Measurements from ENCODE around the gene RASD2. TPM values are rescaled to one million over a fixed set of nuclear protein-coding genes. Genes with fewer than 3 reads are reported as not detected.
"Not testable (repeated sequence)": the region's sequence is repeated elsewhere in the genome, so short reads cannot be mapped to it uniquely, and the experiment has no call there.

The RASD2 gene, protein sequence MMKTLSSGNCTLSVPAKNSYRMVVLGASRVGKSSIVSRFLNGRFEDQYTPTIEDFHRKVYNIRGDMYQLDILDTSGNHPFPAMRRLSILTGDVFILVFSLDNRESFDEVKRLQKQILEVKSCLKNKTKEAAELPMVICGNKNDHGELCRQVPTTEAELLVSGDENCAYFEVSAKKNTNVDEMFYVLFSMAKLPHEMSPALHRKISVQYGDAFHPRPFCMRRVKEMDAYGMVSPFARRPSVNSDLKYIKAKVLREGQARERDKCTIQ
- 1 to 10 TPM in 3 of 4 donors, under 1 TPM in 1; 0.54 to 3.7 (median 1.7) TPM for polyA plus RNA-seq
- long read RNA-seq, donor 1, partial matches to known transcripts, result 0 of 1 reads
- long read RNA-seq, donor 1, other reads (novel, unspliced or antisense), result 0 of 1 reads
- long read RNA-seq, donor 2, partial matches to known transcripts, result 0 of 1 reads
- long read RNA-seq, donor 2, other reads (novel, unspliced or antisense), result 0 of 1 reads
- long read RNA-seq, donor 3, result 0 reads
- long read RNA-seq, donor 4, result 0 reads
- long read RNA-seq, donor 5, result 0 reads
- long read RNA-seq, donor 6, result 0 reads
- long read RNA-seq, donor 7, transcript RASD2-201 (3 exons, 3,412 nt), result major isoform, 12 of 12 reads
- long read RNA-seq, donor 7, partial matches to known transcripts, result 0 of 12 reads
- long read RNA-seq, donor 7, other reads (novel, unspliced or antisense), result 0 of 12 reads
- long read RNA-seq, donor 8, result 0 reads
- long read RNA-seq, donor 9, result 0 reads
- long read RNA-seq, donor 10, partial matches to known transcripts, result 0 of 1 reads
- long read RNA-seq, donor 10, other reads (novel, unspliced or antisense), result 0 of 1 reads

- DNase-seq, result peak; percentile 33 to 66
- no peaks in the 10 kb centered on the region for H3K9me3 ChIP-seq (ENCODE audit: control insufficient read depth in 2 of 2, insufficient read depth in 1 of 2, low read depth in 1 of 2, low read length in 1 of 2)
- peak within 1 kb of the TSS in 1 of 3 donors; percentile 12 for H3K27ac ChIP-seq (ENCODE audit: low read depth in 1 of 3, low read length in 2 of 3)
- 1 to 3% (median 1%) methylated on average over 34 to 49 of the region's 49 CpGs for WGBS, 3 donors
- H3K27me3 ChIP-seq (ENCODE audit: control insufficient read depth in 3 of 3, insufficient read depth in 3 of 3, low read length in 3 of 3), result peaks cover 4 to 53% (median 8%) of the 10 kb centered on the region in 3 donors
- no peaks in the 10 kb centered on the region for H3K36me3 ChIP-seq (ENCODE audit: control insufficient read depth in 3 of 3, insufficient read depth in 2 of 3, low read depth in 1 of 3, low read length in 3 of 3)
- H3K4me3 ChIP-seq (ENCODE audit: low read depth in 1 of 3, low read length in 3 of 3), result peak within 1 kb of the TSS; percentile 49
- FAIRE-seq, result no peak
- peaks cover 0 to 17% (median 0%) of the 10 kb centered on the region in 3 donors for H3K4me1 ChIP-seq (ENCODE audit: control insufficient read depth in 3 of 3, insufficient read depth in 2 of 3, low read depth in 1 of 3, low read length in 2 of 3)
These were observed at the start of gene RASD2 for GRCh38 chr22:35540595-35541253. TSS of gene RASD2 (plus strand) at chr22:35540831. CDS start at chr22:35546810, 5,979 bp downstream.

DNA sequence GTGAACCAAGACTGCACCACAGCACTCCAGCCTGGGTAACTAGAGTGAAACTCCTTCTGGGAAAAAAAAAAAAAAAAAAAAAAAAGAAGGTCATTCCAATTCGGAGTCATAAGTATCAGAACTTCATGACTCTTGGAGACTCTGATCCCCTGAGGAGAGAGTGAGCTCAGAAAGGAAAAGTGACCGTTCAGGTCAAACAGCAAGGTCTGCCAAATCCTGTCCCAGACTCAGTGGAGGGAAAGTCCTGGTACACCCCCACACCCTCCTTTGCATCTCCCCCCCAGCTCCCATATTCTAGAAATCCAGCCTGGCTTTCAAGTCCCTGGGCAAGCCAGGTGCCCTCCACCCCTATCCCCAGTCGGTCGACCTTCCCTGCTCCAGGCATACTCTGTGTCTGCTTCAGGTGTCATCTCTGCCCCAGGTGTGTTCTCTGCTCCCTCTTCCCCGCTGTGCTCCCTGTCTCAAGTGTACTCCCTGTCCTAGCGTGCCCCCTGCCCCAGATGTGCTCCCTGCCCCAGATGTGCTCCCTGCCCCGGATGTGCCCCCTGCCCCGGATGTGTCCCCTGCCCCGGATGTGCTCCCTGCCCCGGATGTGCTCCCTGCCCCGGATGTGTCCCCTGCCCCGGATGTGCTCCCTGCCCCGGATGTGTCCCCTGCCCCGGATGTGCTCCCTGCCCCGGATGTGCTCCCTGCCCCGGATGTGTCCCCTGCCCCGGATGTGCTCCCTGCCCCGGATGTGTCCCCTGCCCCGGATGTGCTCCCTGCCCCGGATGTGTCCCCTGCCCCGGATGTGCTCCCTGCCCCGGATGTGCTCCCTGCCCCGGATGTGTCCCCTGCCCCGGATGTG lies 49.3 kb upstream of the RASD2 start:
- WGBS, 3 donors, result 81 to 87% (median 81%) methylated on average over 13 to 21 of the region's 24 CpGs
- DNase-seq; H3K4me3 ChIP-seq (ENCODE audit: low read depth in 1 of 3, low read length in 3 of 3); H3K9me3 ChIP-seq (ENCODE audit: control insufficient read depth in 2 of 2, insufficient read depth in 1 of 2, low read depth in 1 of 2, low read length in 1 of 2); FAIRE-seq; H3K27ac ChIP-seq (ENCODE audit: low read depth in 1 of 3, low read length in 2 of 3); H3K27me3 ChIP-seq (ENCODE audit: control insufficient read depth in 3 of 3, insufficient read depth in 3 of 3, low read length in 3 of 3); H3K4me1 ChIP-seq (ENCODE audit: control insufficient read depth in 3 of 3, insufficient read depth in 2 of 3, low read depth in 1 of 3, low read length in 2 of 3); H3K36me3 ChIP-seq (ENCODE audit: control insufficient read depth in 3 of 3, insufficient read depth in 2 of 3, low read depth in 1 of 3, low read length in 3 of 3): not testable (repeated sequence)

DNA sequence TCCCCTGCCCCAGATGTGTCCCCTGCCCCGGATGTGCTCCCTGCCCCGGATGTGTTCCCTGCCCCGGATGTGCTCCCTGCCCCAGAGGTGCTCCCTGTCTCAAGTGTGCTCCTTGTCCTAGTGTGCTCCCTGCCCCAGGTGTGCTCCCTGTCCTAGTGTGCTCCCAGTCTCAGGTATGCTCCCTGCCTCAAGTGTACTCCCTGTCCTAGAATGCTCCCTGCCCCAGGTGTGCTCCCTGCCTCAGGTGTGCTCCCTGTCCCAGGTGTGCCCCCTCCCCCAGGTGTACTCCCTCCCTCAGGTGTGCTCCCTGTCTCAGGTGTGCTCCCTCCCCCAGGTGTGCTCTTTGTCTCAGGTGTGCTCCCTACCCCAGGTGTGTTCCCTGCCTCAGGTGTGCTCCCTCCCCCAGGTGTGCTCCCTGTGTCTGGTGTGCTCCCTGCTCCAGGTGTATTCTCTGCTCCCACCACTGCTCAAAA lies 48.7 kb upstream of the RASD2 start:
- DNase-seq (no peak), FAIRE-seq (no peak)
- H3K27me3 ChIP-seq (ENCODE audit: control insufficient read depth in 3 of 3, insufficient read depth in 3 of 3, low read length in 3 of 3), result peaks cover 0 to 5% (median 0%) of the 10 kb centered on the region in 3 donors
- H3K36me3 ChIP-seq (ENCODE audit: control insufficient read depth in 3 of 3, insufficient read depth in 2 of 3, low read depth in 1 of 3, low read length in 3 of 3), result no peaks in the 10 kb centered on the region
- no peak overlapping the region for H3K27ac ChIP-seq (ENCODE audit: low read depth in 1 of 3, low read length in 2 of 3)
- H3K9me3 ChIP-seq (ENCODE audit: control insufficient read depth in 2 of 2, insufficient read depth in 1 of 2, low read depth in 1 of 2, low read length in 1 of 2), result no peaks in the 10 kb centered on the region
- WGBS, 3 donors, result 68 to 84% (median 83%) methylated on average over 3 of the region's 3 CpGs
- no peak overlapping the region for H3K4me3 ChIP-seq (ENCODE audit: low read depth in 1 of 3, low read length in 3 of 3)
- H3K4me1 ChIP-seq (ENCODE audit: control insufficient read depth in 3 of 3, insufficient read depth in 2 of 3, low read depth in 1 of 3, low read length in 2 of 3), result no peaks in the 10 kb centered on the region

GRCh38 chr22:35493074-35493473 lies 47.6 kb upstream of the RASD2 start:
- H3K9me3 ChIP-seq (ENCODE audit: control insufficient read depth in 2 of 2, insufficient read depth in 1 of 2, low read depth in 1 of 2, low read length in 1 of 2), result no peaks in the 10 kb centered on the region
- H3K4me1 ChIP-seq (ENCODE audit: control insufficient read depth in 3 of 3, insufficient read depth in 2 of 3, low read depth in 1 of 3, low read length in 2 of 3), result no peaks in the 10 kb centered on the region
- peaks cover 0 to 5% (median 0%) of the 10 kb centered on the region in 3 donors for H3K27me3 ChIP-seq (ENCODE audit: control insufficient read depth in 3 of 3, insufficient read depth in 3 of 3, low read length in 3 of 3)
- 74 to 79% (median 74%) methylated on average over 5 of the region's 5 CpGs for WGBS, 3 donors
- no peak overlapping the region for H3K27ac ChIP-seq (ENCODE audit: low read depth in 1 of 3, low read length in 2 of 3)
- no peak for FAIRE-seq
- H3K36me3 ChIP-seq (ENCODE audit: control insufficient read depth in 3 of 3, insufficient read depth in 2 of 3, low read depth in 1 of 3, low read length in 3 of 3), result no peaks in the 10 kb centered on the region
- DNase-seq, result no peak
- H3K4me3 ChIP-seq (ENCODE audit: low read depth in 1 of 3, low read length in 3 of 3), result no peak overlapping the region

GRCh38 chr22:35495711-35496110 lies 44.9 kb upstream of the RASD2 start:
- H3K4me3 ChIP-seq (ENCODE audit: low read depth in 1 of 3, low read length in 3 of 3); H3K36me3 ChIP-seq (ENCODE audit: control insufficient read depth in 3 of 3, insufficient read depth in 2 of 3, low read depth in 1 of 3, low read length in 3 of 3); DNase-seq; H3K27me3 ChIP-seq (ENCODE audit: control insufficient read depth in 3 of 3, insufficient read depth in 3 of 3, low read length in 3 of 3); FAIRE-seq; H3K27ac ChIP-seq (ENCODE audit: low read depth in 1 of 3, low read length in 2 of 3); H3K4me1 ChIP-seq (ENCODE audit: control insufficient read depth in 3 of 3, insufficient read depth in 2 of 3, low read depth in 1 of 3, low read length in 2 of 3); H3K9me3 ChIP-seq (ENCODE audit: control insufficient read depth in 2 of 2, insufficient read depth in 1 of 2, low read depth in 1 of 2, low read length in 1 of 2): not testable (repeated sequence)
- WGBS, 3 donors, result 88 to 90% (median 89%) methylated on average over 14 of the region's 14 CpGs

DNA sequence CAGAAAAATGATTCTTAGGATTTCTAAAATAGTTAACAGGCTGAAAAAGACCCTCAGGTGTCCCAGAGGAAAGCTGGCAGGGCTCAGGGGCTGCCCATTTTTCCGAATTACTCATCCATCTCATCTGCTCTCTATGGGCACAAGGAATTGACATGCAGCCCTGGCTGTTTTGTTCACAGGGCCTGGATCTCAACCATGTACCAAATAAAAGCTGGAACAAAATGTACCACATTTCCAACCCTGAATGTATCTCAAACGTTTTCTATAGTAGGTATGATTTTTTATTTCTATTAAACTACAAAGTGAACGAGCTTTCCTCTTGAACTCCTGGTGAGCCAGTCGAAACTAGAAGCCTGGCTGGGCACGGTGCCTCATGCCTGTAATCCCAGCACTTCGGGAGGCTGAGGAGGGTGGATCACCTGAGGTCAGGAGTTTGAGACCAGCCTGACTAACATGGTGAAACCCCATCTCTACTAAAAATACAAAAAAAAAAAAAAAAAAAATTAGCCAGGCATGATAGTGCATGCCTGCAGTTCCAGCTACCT lies 43.8 kb upstream of the RASD2 start:
- 57 to 73% (median 66%) methylated on average over 6 of the region's 6 CpGs for WGBS, 3 donors
- no peaks in the 10 kb centered on the region for H3K27me3 ChIP-seq (ENCODE audit: control insufficient read depth in 3 of 3, insufficient read depth in 3 of 3, low read length in 3 of 3)
- FAIRE-seq (no peak), DNase-seq (no peak)
- no peak overlapping the region for H3K27ac ChIP-seq (ENCODE audit: low read depth in 1 of 3, low read length in 2 of 3)
- no peak overlapping the region for H3K4me3 ChIP-seq (ENCODE audit: low read depth in 1 of 3, low read length in 3 of 3)
- H3K9me3 ChIP-seq (ENCODE audit: control insufficient read depth in 2 of 2, insufficient read depth in 1 of 2, low read depth in 1 of 2, low read length in 1 of 2), result no peaks in the 10 kb centered on the region
- H3K4me1 ChIP-seq (ENCODE audit: control insufficient read depth in 3 of 3, insufficient read depth in 2 of 3, low read depth in 1 of 3, low read length in 2 of 3), result no peaks in the 10 kb centered on the region
- no peaks in the 10 kb centered on the region for H3K36me3 ChIP-seq (ENCODE audit: control insufficient read depth in 3 of 3, insufficient read depth in 2 of 3, low read depth in 1 of 3, low read length in 3 of 3)

DNA sequence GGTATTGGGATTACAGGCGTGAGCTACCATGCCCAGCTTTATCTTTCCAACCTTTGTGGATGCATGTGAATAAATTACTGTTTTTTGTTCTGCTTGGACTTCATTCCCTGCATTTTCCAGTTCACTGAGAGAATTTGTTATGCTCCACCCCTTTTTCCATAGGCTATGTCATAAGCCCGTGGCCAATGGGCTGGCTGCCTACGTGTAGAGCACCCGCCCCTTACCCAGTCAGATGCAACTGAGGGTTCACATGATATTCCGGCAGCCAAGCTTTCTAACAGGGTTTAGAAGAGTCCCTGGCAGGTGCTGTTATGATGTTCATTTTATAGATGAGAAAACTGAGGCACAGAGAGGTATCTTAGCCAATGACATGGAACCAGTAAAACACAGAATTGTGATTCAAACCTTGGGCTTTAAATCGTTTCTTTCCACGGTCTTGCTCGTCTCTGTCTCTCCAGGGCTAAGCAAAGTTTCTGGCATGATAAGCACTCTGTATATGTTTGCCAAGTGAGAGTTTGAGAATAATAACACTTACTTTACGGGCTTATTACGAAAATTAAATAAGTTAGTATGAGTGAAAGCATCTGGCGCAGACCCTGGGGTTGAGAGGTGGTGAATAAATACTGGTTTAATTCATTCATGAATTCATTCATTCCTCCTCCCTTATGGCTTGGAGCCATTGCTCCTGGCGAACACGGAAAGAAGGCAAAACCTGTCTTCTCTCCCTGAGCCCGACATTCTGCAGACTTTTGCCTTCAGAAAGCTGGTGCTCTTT lies 42.4 kb upstream of the RASD2 start:
- FAIRE-seq, result no peak

More for the DNA sequence above, 42.4 kb upstream of the RASD2 start:
- Histone ChIP-seq H3K9me3 (ENCODE audit: control insufficient read depth in 2 of 2, insufficient read depth in 1 of 2, low read depth in 1 of 2, low read length in 1 of 2) (no peaks in the 10 kb centered on the region), H3K4me1 (ENCODE audit: control insufficient read depth in 3 of 3, insufficient read depth in 2 of 3, low read depth in 1 of 3, low read length in 2 of 3) (no peaks in the 10 kb centered on the region), H3K36me3 (ENCODE audit: control insufficient read depth in 3 of 3, insufficient read depth in 2 of 3, low read depth in 1 of 3, low read length in 3 of 3) (no peaks in the 10 kb centered on the region), H3K27me3 (ENCODE audit: control insufficient read depth in 3 of 3, insufficient read depth in 3 of 3, low read length in 3 of 3) (no peaks in the 10 kb centered on the region), H3K4me3 (ENCODE audit: low read depth in 1 of 3, low read length in 3 of 3) (no peak overlapping the region), H3K27ac (ENCODE audit: low read depth in 1 of 3, low read length in 2 of 3) (no peak overlapping the region)
- 60 to 68% (median 64%) methylated on average over 14 of the region's 14 CpGs for WGBS, 3 donors
- DNase-seq, result no peak

Data from small intestine (tissue), 16 donors.